HCT116 (cell line): ENCODE results near the gene PCDHAC2. TPM values are rescaled to one million over a fixed set of nuclear protein-coding genes. Genes with fewer than 3 reads are reported as not detected.

Source experiments
- ATAC-seq: fragments of 200-7000 bp; cut with Tn5 transposase; 2 replicates; pipeline ENCODE4 v1.9.1; 2020; ENCODE audit warnings: mild to moderate bottlenecking, moderate library complexity
- BruUV-seq: library from RNA; stranded (reverse); fragments of 400-500 nt; replicated peaks from 2 replicates; lab custom pipeline; 2021; lab: Mats Ljungman, UMichigan
- CTCF ChIA-PET: fragments of 300-600 bp; sonication (Branson Sonifier 250); formaldehyde crosslinking; loops from one replicate; lab custom pipeline; 2021; ENCODE audit warnings: antibody characterized with exemption; lab: Charles Lee
- POLR2A ChIA-PET: fragments of 300-600, 350-600 bp; sonication (Branson Sonifier 250); formaldehyde crosslinking; loops from one replicate; lab custom pipeline; 2021; ENCODE audit warnings: antibody characterized with exemption; lab: Charles Lee
- RAD21 ChIA-PET, 2 experiments: fragments of 300-600 bp; sonication (Branson Sonifier 250); formaldehyde crosslinking; loops; one replicate each; lab custom pipeline; 2023; ENCODE audit warnings: low total read pairs in 2 of 2; ENCODE audit not compliant: uncharacterized antibody in 2 of 2, unreplicated experiment in 2 of 2, low non-redundant PET in 1 of 2; lab: Charles Lee
- DNase-seq: peaks from one replicate; pipeline ENCODE4 v3.0.0-alpha.2; 2010; ENCODE audit warnings: low read depth, low spot score
- H2AFZ ChIP-seq: fragments of 200-600 bp; shearing (Covaris generic), sonication (generic); 2 replicates; pipeline ENCODE4 v1.6.1; 2017; ENCODE audit warnings: low read depth, mixed run types, mixed read lengths, antibody characterized with exemption, low read length; ENCODE audit not compliant: poor library complexity, severe bottlenecking
- H3K27ac ChIP-seq: 2 replicates; pipeline ENCODE4 v1.5.1; 2012; ENCODE audit warnings: low read depth, low read length
- H3K27me3 ChIP-seq: fragments of 200-600 bp; sonication (generic); 2 replicates; pipeline ENCODE4 v1.6.1; 2016; ENCODE audit warnings: mixed run types, low read length, mixed read lengths; ENCODE audit not compliant: insufficient read depth
- H3K36me3 ChIP-seq, 2 experiments: fragments of 200-500 bp in 1 of 2; fragments of 200-600 bp in 1 of 2; sonication (Bioruptor generic) in 1 of 2; sonication (generic) in 1 of 2; 2 replicates each; pipeline versions ENCODE4 v1.5.1 to v1.6.1; 2014 to 2016; ENCODE audit warnings: low read length in 2 of 2, inconsistent platforms in 1 of 2, mixed read lengths in 1 of 2, mixed run types in 1 of 2; ENCODE audit not compliant: insufficient read depth in 2 of 2, control insufficient read depth in 1 of 2
- H3K4me1 ChIP-seq, 2 experiments: fragments of 200-600 bp in 1 of 2; sonication (generic) in 1 of 2; 2 replicates each; pipeline versions ENCODE4 v1.5.1 to v1.6.1; 2012 to 2017; ENCODE audit warnings: low read length in 2 of 2, inconsistent platforms in 1 of 2, mild to moderate bottlenecking in 1 of 2, mixed read lengths in 1 of 2, mixed run types in 1 of 2, moderate library complexity in 1 of 2; ENCODE audit not compliant: insufficient read depth in 2 of 2, control insufficient read depth in 1 of 2
- H3K4me2 ChIP-seq: fragments of 200-600 bp; sonication (generic); 2 replicates; pipeline ENCODE4 v1.6.1; 2017; ENCODE audit warnings: mixed run types, low read length, mixed read lengths
- H3K4me3 ChIP-seq, 2 experiments: fragments of 200-600 bp in 1 of 2; sonication (generic) in 1 of 2; replicated peaks in 1 of 2; 2 replicates each; pipeline ENCODE4 v1.5.1; 2011 to 2016; ENCODE audit warnings: low read length in 2 of 2, control low read depth in 1 of 2, low read depth in 1 of 2, mild to moderate bottlenecking in 1 of 2, mixed read lengths in 1 of 2, mixed run types in 1 of 2
- H3K79me2 ChIP-seq: fragments of 200-600 bp; sonication (generic); 2 replicates; pipeline ENCODE4 v1.6.1; 2017; ENCODE audit warnings: mild to moderate bottlenecking, mixed run types, low read length, moderate library complexity, mixed read lengths; ENCODE audit not compliant: insufficient read depth
- H3K9ac ChIP-seq: fragments of 200-600 bp; sonication (generic); 2 replicates; pipeline ENCODE4 v1.6.1; 2016; ENCODE audit warnings: low read length, mixed read lengths
- H3K9me2 ChIP-seq: fragments of 200-600 bp; sonication (generic), shearing (Covaris generic); 2 replicates; pipeline ENCODE4 v1.6.1; 2017; ENCODE audit warnings: mixed run types, mild to moderate bottlenecking, moderate library complexity; ENCODE audit not compliant: insufficient read depth
- H3K9me3 ChIP-seq, 2 experiments: fragments of 200-500 bp in 1 of 2; fragments of 200-600 bp in 1 of 2; sonication (Bioruptor generic) in 1 of 2; sonication (generic) in 1 of 2; 2 replicates each; pipeline ENCODE4 v1.6.1; 2014 to 2017; ENCODE audit warnings: low read length in 2 of 2, mixed read lengths in 2 of 2, inconsistent platforms in 1 of 2, low read depth in 1 of 2, mild to moderate bottlenecking in 1 of 2, mixed run types in 1 of 2, moderate library complexity in 1 of 2; ENCODE audit not compliant: control insufficient read depth in 1 of 2, insufficient read depth in 1 of 2
- H4K20me1 ChIP-seq: fragments of 200-600 bp; sonication (generic), shearing (Covaris generic); 2 replicates; pipeline ENCODE4 v1.6.1; 2017; ENCODE audit warnings: mixed run types, mild to moderate bottlenecking, moderate library complexity; ENCODE audit not compliant: insufficient read depth
- CEBPB ChIP-seq: IDR thresholded peaks from 2 replicates; pipeline ENCODE4 v1.6.1; 2012; ENCODE audit warnings: low read depth
- EGR1 ChIP-seq: IDR thresholded peaks from 2 replicates; pipeline ENCODE4 v1.6.1; 2012; ENCODE audit warnings: low read depth
- EZH2 ChIP-seq: fragments of 200-600 bp; sonication (generic); IDR thresholded peaks from 2 replicates; pipeline ENCODE4 v1.6.1; 2017; ENCODE audit warnings: antibody characterized with exemption, mixed run types
- EZH2phosphoT487 ChIP-seq: fragments of 200-600 bp; IDR thresholded peaks from 2 replicates; pipeline ENCODE4 v1.6.1; 2018; ENCODE audit warnings: antibody characterized with exemption, borderline replicate concordance
- JUND ChIP-seq: IDR thresholded peaks from 2 replicates; pipeline ENCODE4 v1.6.1; 2012
- POLR2A ChIP-seq: IDR thresholded peaks from 2 replicates; pipeline ENCODE4 v1.7.0; 2011; ENCODE audit warnings: borderline replicate concordance; ENCODE audit not compliant: insufficient read depth, insufficient read length; ENCODE audit errors: extremely low read depth
- POLR2AphosphoS5 ChIP-seq: IDR thresholded peaks from 2 replicates; pipeline ENCODE4 v1.6.1; 2011; ENCODE audit warnings: mild to moderate bottlenecking, low read depth, low read length, moderate library complexity
- SP1 ChIP-seq: IDR thresholded peaks from 2 replicates; pipeline ENCODE4 v1.6.1; 2012; ENCODE audit warnings: low read depth
- ZFX ChIP-seq: fragments of 450-650 bp; IDR thresholded peaks from 2 replicates; pipeline ENCODE4 v1.6.1; 2017
- intact Hi-C: fragments of 100-400 bp; cut with micrococcal nuclease; formaldehyde crosslinking; loops from 2 replicates; pipeline ENCODE4 v1.10.0; 2022
- total RNA-seq: library from RNA; stranded (reverse); gene quantifications from one replicate; pipeline ENCODE4 v1.2.1, GENCODE V29; 2021; ENCODE audit not compliant: unreplicated experiment
- TF ChIP-seq, protein P1 (sequence below): IDR thresholded peaks from 2 replicates; pipeline ENCODE4 v1.6.1; 2012
- TF ChIP-seq, protein P2 (sequence below), 3 experiments: fragments of 200-600 bp in 1 of 3; sonication (generic) in 1 of 3; IDR thresholded peaks in 2 of 3; conservative IDR thresholded peaks in 1 of 3; 2 replicates each; pipeline ENCODE4 v1.5.1; 2012 to 2017; ENCODE audit warnings: low read depth in 2 of 3, low read length in 2 of 3, antibody characterized with exemption in 1 of 3, borderline replicate concordance in 1 of 3, control low read depth in 1 of 3, mild to moderate bottlenecking in 1 of 3, mixed read lengths in 1 of 3, mixed run types in 1 of 3, moderate library complexity in 1 of 3; ENCODE audit not compliant: insufficient read depth in 1 of 3
- TF ChIP-seq, protein P3 (sequence below): IDR thresholded peaks from 2 replicates; pipeline ENCODE4 v1.6.1; 2012
- TF ChIP-seq, protein P4 (sequence below): IDR thresholded peaks from 2 replicates; pipeline ENCODE4 v1.6.1; 2011; ENCODE audit warnings: mild to moderate bottlenecking, low read length, moderate library complexity; ENCODE audit not compliant: insufficient replicate concordance; ENCODE audit errors: extremely low read depth

The PCDHAC2 gene
- total RNA-seq, 1 experiment from 2014 or later = 3.2 TPM

DNA sequence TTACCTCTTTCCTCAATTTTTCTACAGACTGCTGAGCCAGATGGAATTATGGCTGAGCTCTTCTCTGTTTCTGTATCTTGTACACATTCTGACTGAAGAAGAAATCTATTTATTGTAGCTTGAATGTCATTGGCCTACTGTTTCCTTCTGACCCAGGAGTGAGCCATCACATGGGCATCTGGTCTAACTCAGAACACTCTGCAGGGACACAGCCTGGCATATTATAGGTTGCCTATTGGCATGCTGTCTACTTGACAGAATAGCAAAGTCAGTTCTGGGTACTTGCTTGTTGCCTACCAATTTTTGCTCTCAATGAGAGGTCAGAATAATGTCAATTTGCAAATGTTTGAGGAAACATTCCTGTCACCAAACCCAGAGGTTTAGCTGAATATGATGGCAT, 7.3 kb downstream of the PCDHAC2 start:
- Histone ChIP-seq H3K36me3 (no peaks in the 10 kb centered on the region), H3K9ac (no peak overlapping the region), H3K27me3 (no peaks in the 10 kb centered on the region), H3K79me2 (no peaks in the 10 kb centered on the region), H3K4me2 (no peak overlapping the region), H3K4me1 (no peaks in the 10 kb centered on the region), H2AFZ (no peak overlapping the region), H3K27ac (no peak overlapping the region), H3K9me2 (no peaks in the 10 kb centered on the region), H3K9me3 (no peaks in the 10 kb centered on the region), H3K4me3 (no peak overlapping the region), H4K20me1 (no peaks in the 10 kb centered on the region)
- RAD21 ChIA-PET = no interaction called here
- intact Hi-C loops = no loop called here
- no TSS peak for BruUV-seq
- ATAC-seq (no peak), DNase-seq (no peak)
- CTCF ChIA-PET = no interaction called here
- POLR2A ChIA-PET = no interaction called here
- TF ChIP-seq, protein P1, sequence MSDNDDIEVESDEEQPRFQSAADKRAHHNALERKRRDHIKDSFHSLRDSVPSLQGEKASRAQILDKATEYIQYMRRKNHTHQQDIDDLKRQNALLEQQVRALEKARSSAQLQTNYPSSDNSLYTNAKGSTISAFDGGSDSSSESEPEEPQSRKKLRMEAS = no peak
- TF ChIP-seq JUND (no peak), SP1 (no peak), ZFX (no peak), CEBPB (no peak), POLR2AphosphoS5 (no peak), EZH2phosphoT487 (no peak), EGR1 (no peak), POLR2A (no peak), EZH2 (no peak)
- TF ChIP-seq, protein P2, sequence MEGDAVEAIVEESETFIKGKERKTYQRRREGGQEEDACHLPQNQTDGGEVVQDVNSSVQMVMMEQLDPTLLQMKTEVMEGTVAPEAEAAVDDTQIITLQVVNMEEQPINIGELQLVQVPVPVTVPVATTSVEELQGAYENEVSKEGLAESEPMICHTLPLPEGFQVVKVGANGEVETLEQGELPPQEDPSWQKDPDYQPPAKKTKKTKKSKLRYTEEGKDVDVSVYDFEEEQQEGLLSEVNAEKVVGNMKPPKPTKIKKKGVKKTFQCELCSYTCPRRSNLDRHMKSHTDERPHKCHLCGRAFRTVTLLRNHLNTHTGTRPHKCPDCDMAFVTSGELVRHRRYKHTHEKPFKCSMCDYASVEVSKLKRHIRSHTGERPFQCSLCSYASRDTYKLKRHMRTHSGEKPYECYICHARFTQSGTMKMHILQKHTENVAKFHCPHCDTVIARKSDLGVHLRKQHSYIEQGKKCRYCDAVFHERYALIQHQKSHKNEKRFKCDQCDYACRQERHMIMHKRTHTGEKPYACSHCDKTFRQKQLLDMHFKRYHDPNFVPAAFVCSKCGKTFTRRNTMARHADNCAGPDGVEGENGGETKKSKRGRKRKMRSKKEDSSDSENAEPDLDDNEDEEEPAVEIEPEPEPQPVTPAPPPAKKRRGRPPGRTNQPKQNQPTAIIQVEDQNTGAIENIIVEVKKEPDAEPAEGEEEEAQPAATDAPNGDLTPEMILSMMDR (IDR thresholded peaks at IDR 0.05 in 2 of 3, conservative IDR thresholded peaks at IDR 0.05 in 1 of 3; ENCODE audit: borderline replicate concordance in 1 of 3, insufficient read depth in 1 of 3, low read depth in 2 of 3, low read length in 2 of 3) = no peak
- TF ChIP-seq, protein P3, sequence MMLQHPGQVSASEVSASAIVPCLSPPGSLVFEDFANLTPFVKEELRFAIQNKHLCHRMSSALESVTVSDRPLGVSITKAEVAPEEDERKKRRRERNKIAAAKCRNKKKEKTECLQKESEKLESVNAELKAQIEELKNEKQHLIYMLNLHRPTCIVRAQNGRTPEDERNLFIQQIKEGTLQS = no peak
- TF ChIP-seq, protein P4, sequence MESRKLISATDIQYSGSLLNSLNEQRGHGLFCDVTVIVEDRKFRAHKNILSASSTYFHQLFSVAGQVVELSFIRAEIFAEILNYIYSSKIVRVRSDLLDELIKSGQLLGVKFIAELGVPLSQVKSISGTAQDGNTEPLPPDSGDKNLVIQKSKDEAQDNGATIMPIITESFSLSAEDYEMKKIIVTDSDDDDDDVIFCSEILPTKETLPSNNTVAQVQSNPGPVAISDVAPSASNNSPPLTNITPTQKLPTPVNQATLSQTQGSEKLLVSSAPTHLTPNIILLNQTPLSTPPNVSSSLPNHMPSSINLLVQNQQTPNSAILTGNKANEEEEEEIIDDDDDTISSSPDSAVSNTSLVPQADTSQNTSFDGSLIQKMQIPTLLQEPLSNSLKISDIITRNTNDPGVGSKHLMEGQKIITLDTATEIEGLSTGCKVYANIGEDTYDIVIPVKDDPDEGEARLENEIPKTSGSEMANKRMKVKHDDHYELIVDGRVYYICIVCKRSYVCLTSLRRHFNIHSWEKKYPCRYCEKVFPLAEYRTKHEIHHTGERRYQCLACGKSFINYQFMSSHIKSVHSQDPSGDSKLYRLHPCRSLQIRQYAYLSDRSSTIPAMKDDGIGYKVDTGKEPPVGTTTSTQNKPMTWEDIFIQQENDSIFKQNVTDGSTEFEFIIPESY = no peak
